NAMALWA (cell line): ENCODE measurements around the gene NFASC.

Experiments used
- DNase-seq: peaks from one replicate; pipeline ENCODE4 v3.0.0-alpha.2; 2015; ENCODE audit warnings: low spot score

NFASC gene

DNA sequence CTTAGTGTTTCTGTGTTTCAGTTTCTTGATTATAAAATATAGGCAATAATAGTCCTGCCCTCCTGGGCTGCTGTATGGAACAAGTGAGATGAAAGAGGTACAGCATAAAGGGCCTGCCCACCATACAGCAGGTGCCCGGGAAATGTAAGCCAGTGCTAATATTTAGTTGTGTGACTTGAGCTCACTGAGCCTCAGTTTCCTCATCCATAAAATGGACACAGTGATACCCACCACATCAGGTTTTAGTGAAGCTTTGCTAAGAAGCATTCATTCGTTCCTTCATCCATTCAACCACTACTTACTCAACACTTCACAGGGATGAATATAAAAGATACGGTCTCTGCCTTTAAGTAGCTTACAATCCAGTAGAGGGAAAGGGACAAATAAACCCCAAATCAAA is 192.2 kb downstream of the NFASC start:
- DNase-seq = no peak

DNA sequence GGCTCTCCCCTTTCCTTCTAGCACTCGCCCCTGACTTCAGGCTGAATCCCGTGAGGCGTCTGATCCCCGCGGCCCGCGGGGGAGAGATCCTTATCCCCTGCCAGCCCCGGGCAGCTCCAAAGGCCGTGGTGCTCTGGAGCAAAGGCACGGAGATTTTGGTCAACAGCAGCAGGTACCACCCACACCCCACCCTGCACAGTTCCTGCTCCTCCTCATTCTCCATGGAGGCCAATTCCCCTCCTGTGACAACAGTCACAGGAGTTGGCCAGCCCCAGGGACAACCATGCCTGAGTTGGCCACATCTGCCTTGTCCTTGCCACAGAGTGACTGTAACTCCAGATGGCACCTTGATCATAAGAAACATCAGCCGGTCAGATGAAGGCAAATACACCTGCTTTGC is 193.6 kb downstream of the NFASC start:
- no peak for DNase-seq

- DNase-seq = no peak
Measured at GRCh38 chr1:205064741-205065316, 194.2 kb downstream of the NFASC start.

GRCh38 chr1:205065666-205066065 is 195.0 kb downstream of the NFASC start:
- DNase-seq = no peak

DNA sequence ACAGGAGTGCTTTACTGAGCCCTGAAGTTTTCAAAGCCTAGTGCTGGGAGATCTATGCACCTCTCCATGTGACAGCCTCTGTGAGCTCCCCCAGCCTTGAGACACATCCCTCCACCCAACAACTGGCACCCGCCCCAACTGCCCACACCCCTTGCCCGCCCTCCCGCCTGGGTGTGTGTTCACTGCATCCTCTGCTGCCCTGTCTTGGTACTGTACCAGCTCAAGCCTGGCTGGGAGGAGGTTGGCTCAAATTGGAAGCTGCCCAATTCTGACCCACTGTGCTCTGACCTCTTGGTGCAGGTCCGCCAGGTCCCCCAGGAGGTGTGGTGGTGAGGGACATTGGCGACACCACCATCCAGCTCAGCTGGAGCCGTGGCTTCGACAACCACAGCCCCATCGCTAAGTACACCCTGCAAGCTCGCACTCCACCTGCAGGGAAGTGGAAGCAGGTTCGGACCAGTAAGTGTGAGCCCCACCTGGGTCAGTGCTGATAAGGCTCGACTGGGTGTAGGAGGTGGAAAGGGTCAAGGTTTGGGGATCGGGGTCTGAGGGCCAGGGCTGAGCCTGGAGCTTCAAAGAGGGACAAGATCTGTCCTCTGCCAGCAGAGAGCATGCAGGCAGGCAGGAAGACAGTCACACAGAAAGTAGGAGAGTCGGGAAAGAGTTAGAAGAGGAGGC is 195.6 kb downstream of the NFASC start:
- no peak for DNase-seq

DNA sequence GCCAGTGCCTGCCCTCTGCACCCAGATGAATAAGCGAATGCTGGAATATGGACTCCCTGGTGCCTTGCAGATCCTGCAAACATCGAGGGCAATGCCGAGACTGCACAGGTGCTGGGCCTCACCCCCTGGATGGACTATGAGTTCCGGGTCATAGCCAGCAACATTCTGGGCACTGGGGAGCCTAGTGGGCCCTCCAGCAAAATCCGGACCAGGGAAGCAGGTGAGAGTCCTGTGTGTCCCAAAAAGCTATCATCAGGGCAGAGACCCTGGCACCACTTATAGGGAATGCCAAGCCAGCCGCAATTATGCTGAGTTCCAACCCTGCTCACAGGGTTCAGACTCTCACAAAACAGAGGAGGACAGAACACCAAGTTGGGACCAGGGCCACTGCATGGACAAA is 196.4 kb downstream of the NFASC start:
- no peak for DNase-seq

DNA sequence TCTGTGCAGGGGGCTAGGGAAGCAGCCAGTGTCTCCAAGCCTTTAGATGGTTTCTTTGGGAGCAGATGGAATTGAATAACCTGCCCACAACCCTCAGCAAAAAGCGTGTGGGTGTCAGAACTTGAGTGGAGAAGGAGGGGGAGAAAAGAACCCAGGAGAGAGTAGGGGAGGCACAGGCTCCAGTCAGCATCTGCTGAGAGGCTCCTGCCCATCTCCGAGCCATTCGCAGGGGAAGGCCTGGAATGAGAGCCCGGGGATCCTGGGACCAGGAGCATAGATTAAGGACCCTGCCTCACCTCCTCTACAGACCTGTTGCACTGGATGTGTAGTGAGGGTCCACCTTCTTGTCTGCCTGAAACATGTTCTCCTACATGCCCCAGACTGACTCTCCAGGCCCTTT is 197.3 kb downstream of the NFASC start:
- DNase-seq = no peak

DNA sequence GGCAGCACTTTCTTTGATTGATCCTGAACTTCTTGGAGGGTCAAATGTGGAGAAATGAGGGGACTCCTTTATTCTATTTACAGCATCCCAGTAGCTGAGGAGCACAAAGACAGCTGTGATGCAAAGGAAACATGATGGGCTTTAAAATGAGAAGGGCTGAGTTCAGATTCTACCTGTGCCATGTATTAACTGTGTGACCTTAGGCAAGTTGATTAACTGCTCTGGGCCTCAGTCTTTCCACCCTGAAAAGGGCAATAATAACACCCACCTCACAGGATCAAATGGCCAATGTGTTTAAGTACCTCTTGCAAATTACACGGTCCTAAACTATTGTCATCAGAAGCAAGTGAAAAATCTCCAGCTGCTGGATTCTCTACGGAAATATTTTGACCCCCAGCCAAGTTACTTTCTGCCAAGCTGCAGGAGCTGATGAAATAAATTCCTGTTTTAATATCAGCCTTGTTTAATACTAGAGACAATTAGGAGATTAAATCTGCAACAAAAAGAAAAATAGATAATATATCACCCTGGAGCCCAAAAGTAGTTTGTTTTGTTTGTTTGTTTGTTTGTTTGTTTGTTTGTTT is 197.9 kb downstream of the NFASC start:
- DNase-seq = no peak

GRCh38 chr1:205069371-205070125 is 198.9 kb downstream of the NFASC start:
- DNase-seq = no peak

DNA sequence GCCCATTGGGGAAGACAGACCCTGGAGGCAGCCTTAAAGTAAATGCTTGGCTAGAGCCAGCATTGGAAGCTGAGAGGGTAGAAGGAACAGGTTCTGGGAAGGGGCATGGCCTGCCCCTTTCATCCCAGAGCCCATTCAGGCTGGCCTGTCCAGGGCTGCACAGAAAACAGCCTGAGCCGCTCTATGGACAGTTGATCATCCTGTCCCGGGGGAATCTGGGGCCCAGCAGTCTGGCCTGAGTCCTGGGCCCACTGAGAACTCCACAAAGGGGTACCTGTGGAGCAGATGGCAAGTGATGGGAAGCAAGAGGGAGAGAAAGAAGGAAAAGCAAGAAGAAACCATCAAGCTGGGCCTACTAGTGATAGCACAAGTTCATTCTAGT is 200.4 kb downstream of the NFASC start:
- no peak for DNase-seq

GRCh38 chr1:205071801-205072200 is 201.1 kb downstream of the NFASC start:
- no peak for DNase-seq

DNA sequence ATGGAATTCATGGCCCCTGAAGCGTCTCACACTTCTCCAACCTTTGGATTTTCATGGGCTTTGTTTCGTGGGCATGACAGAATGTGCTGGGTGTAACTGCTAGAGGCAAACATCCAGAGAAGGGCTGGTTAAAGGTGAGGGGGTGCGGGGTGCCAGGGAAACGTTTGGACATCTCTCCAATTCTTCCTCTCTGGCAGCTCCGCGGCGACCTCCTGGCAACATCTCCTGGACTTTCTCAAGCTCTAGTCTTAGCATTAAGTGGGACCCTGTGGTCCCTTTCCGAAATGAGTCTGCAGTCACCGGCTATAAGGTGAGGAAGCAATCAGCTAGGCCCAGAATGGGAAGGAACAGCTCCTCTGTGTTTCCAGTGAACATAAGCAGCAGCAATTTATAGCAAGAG is 201.6 kb downstream of the NFASC start:
- DNase-seq = no peak
